AG04449 (cell line): ENCODE data around the gene USP21.

Source experiments
- CTCF ChIA-PET: fragments of 350-600 bp; formaldehyde crosslinking; extraction: SDS; loops from one replicate; lab custom pipeline; 2021; ENCODE audit warnings: antibody characterized with exemption; lab: Yijun Ruan, JAX
- POLR2A ChIA-PET: fragments of 400-600, 350-600 bp; formaldehyde crosslinking; extraction: SDS; loops from one replicate; lab custom pipeline; 2020; ENCODE audit warnings: antibody characterized with exemption, inconsistent platforms; lab: Yijun Ruan, JAX
- DNase-seq: peaks from one replicate; pipeline ENCODE4 v3.0.0-alpha.2; 2010; ENCODE audit warnings: low read depth, low spot score
- H3K4me3 ChIP-seq: 2 replicates; pipeline ENCODE4 v1.5.1; 2011; ENCODE audit warnings: low read depth, mild to moderate bottlenecking, control low read depth, low read length
- TF ChIP-seq, protein P1 (sequence below): IDR thresholded peaks from one replicate; pipeline ENCODE4 v1.5.1; 2011; ENCODE audit warnings: mild to moderate bottlenecking, moderate library complexity, low read length, control low read depth, inconsistent platforms; ENCODE audit not compliant: insufficient read depth; ENCODE audit errors: missing control alignments

Gene USP21

DNA sequence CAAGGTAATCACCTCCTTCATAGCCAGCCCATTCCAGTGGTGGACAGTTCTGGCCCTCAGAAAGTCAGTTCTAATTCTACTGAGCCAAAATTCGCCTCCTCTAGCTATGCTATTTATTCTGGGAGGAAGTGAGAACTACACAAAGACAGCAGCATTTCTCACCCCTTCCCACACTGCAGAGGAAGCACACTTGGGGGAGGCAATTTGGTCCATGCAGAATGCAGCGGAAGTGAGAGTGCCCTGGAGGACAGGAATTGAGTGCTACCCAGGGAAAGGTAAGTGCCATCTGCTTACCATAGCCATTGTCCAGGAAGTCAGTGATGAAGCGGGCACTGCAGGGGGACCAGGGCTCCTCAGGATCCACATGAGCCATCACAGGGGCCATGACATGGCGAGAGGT lies 35.9 kb downstream of the USP21 start:
- no peak overlapping the region for H3K4me3 ChIP-seq
- ChIA-PET CTCF (interaction anchor here (1.2 to 26.1 kb wide), 3 partner anchors 12 to 189 kb away, joined by 8 to 758 read pairs (median 96); partner anchors contain the start of genes APOA2, FCER1G and TOMM40L), POLR2A (no interaction called here)
- TF ChIP-seq, protein P1, sequence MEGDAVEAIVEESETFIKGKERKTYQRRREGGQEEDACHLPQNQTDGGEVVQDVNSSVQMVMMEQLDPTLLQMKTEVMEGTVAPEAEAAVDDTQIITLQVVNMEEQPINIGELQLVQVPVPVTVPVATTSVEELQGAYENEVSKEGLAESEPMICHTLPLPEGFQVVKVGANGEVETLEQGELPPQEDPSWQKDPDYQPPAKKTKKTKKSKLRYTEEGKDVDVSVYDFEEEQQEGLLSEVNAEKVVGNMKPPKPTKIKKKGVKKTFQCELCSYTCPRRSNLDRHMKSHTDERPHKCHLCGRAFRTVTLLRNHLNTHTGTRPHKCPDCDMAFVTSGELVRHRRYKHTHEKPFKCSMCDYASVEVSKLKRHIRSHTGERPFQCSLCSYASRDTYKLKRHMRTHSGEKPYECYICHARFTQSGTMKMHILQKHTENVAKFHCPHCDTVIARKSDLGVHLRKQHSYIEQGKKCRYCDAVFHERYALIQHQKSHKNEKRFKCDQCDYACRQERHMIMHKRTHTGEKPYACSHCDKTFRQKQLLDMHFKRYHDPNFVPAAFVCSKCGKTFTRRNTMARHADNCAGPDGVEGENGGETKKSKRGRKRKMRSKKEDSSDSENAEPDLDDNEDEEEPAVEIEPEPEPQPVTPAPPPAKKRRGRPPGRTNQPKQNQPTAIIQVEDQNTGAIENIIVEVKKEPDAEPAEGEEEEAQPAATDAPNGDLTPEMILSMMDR, result no peak
- no peak for DNase-seq

DNA sequence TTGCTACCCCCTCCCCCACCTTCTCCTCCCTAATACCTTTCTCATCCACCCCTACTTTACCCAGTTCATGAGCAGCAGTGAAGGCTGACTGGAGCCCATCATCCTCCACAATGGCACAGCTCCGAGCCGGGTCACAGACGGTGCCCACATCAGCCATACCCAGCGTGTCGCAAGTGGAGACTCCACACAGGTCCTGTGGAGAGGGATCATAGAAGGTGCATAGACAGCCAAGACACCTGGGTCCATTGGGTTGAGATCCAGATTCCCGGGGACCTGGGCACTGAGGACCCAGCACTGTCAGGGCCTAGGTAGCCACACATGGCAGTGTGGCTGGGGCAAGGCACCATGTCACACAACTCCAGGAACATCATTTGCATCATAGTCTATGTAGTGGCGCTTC lies 36.8 kb downstream of the USP21 start:
- no peak overlapping the region for H3K4me3 ChIP-seq
- ChIA-PET CTCF (interaction anchor here (3.5 to 26.1 kb wide), 2 partner anchors 13 to 23 kb away, joined by 16 to 758 read pairs; partner anchors contain the start of genes APOA2, FCER1G and TOMM40L), POLR2A (no interaction called here)
- TF ChIP-seq, protein P1, result no peak
- DNase-seq, result no peak

DNA sequence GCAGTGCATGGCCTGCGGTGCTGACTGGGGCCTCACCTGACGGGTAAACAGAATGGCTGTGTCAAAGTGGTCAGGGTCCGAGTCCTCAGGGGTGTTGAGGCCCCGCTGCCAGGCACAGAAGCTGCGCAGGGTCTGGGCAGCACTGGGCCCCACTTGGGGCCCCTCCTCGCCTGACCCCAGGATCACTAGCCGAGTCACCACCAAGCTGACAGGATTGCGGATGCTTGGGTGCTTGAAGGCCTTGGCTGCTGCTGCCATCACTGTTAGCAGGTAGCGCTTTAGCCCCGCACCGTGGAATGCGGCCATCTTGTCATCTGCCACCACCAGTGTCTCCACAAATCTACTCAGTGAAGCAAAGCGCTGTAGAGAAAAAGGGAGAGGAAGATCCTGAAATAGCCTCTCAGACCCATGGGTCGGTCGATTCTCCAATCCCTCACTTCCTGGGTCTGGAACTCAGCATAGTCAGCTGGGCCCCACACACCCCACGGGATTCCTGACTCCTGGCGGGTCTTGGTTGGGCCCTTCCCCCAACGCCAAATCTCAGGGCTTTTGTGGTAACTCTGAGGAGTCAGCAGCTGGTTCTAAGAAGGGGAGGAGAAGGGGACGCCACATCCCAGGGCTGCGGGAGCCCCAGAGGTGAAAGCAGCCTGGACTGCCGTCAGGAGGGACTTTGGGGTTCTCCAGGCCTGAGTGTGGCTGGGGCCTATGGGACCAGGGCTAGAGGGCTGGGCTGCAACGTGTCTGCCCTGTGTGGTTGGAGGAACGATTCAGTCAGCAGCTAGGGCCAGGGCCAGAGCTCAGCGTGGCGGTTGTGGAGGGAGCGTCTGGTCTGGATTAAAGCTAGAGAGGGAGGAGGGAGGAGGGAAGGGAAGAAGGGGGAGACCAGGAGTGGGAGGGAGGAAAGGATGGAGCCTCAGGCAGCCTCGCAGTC lies 37.5 kb downstream of the USP21 start:
- ChIA-PET CTCF (interaction anchor here (0.7 to 26.1 kb wide), 7 partner anchors 8 to 186 kb away, joined by 3 to 758 read pairs (median 12); partner anchors contain the start of genes APOA2, FCER1G and TOMM40L), POLR2A (interaction anchor here (0.6 to 1.5 kb wide), 6 partner anchors 15 to 36 kb away, joined by 3 to 5 read pairs (median 3); partner anchors contain the start of genes PPOX and TOMM40L)
- no peak for DNase-seq
- H3K4me3 ChIP-seq, result peak overlapping the region; percentile 58
- TF ChIP-seq, protein P1, result no peak

DNA sequence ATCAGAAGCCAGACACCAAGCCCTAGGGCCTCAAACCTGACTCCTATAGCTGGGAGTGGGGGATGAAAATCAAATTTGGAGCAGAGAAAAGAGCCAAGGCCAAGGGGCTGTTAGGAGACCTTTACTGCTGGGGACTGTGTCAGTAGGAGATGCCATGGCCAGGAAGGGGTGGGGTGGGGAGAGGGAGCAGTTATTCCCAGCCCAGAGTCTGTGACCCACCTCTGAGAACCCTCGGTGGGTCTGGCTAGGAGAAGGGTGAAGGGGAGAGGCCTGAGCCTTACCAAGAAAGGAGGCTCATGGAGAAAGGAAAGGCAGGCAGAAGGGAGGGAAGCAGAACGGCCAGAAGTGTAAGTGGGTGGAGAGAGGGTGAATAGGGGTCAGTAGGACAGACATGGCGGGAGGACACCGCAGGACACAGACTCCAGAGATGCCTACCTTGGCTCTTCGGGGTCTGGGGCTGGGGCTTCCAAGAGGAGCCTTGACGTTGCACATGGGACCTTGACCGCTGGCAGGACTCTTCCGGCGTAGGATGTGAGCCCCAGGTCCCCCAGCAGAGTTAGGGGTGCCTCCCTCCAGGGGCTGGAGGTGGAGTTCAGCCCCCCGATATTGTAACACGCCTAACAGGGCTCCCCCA lies 38.4 kb downstream of the USP21 start:
- POLR2A ChIA-PET, result interaction anchor here (0.6 to 1.7 kb wide), 9 partner anchors 14 to 32 kb away, joined by 3 to 6 read pairs (median 4); partner anchors contain the start of genes PPOX and TOMM40L
- TF ChIP-seq, protein P1, result no peak
- CTCF ChIA-PET, result interaction anchor here (0.7 to 26.1 kb wide), 8 partner anchors 9 to 185 kb away, joined by 3 to 758 read pairs (median 8); partner anchors contain the start of genes APOA2, FCER1G and TOMM40L
- no peak for DNase-seq
- H3K4me3 ChIP-seq, result peak overlapping the region; percentile 58

DNA sequence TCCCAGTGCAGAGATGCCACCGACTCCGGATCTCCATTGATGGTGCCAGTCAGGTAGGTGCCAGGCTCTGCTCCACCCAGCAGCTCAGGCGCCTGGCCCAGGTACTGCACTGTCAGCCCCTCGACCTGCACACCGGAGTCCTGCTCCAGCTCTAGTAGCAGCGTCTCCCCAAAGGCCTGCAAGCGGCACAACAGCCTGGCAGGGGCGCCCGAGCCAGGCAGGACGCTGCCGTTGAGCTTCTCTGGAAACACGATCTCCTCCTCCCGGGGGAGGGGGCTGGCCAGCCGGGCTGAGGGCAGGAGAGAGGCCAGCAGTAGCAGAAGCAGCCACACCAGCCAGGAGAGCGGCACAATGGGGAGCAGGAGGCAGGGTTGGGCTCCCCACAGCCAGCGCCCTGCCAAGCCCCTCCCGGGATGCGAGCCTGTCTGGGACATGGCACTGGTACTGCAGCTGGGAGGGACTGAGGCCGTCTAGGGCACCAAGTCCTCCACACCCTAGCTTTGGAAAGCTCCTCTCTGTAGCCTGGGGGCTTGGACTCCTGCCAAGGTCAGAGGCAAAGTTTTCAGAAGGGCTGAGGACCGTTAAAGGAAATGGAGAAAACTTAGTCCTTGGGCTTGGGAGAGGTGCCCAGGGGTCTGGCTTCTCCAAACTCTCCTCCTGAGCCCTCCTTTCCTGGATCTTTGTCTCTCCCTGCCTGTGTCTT lies 39.0 kb downstream of the USP21 start:
- DNase-seq, result no peak
- CTCF ChIA-PET, result interaction anchor here (1.2 to 26.1 kb wide), 5 partner anchors 16 to 184 kb away, joined by 3 to 758 read pairs (median 16); partner anchors contain the start of genes APOA2, FCER1G and TOMM40L
- peak overlapping the region; percentile 58 for H3K4me3 ChIP-seq
- TF ChIP-seq, protein P1, result peak; percentile 20
- POLR2A ChIA-PET, result interaction anchor here (0.6 to 1.7 kb wide), 8 partner anchors 15 to 39 kb away, joined by 3 to 6 read pairs (median 3); partner anchors contain the start of genes FCER1G and USP21
